ENCODE measurements around the gene NCOA3.

- TF ChIP-seq MXI1 (IDR thresholded peaks at IDR 0.05; ENCODE audit: low read depth, low read length): no peak
- TF ChIP-seq CTCF (IDR thresholded peaks at IDR 0.05): no peak
- no peak for TF ChIP-seq YY1 (IDR thresholded peaks at IDR 0.05; ENCODE audit: low read depth)
- no peak for TF ChIP-seq POLR2AphosphoS5 (IDR thresholded peaks at IDR 0.05; ENCODE audit: low read depth, low read length)
- TF ChIP-seq NFIC (IDR thresholded peaks at IDR 0.05; ENCODE audit: borderline replicate concordance): no peak
- TF ChIP-seq, protein P1, sequence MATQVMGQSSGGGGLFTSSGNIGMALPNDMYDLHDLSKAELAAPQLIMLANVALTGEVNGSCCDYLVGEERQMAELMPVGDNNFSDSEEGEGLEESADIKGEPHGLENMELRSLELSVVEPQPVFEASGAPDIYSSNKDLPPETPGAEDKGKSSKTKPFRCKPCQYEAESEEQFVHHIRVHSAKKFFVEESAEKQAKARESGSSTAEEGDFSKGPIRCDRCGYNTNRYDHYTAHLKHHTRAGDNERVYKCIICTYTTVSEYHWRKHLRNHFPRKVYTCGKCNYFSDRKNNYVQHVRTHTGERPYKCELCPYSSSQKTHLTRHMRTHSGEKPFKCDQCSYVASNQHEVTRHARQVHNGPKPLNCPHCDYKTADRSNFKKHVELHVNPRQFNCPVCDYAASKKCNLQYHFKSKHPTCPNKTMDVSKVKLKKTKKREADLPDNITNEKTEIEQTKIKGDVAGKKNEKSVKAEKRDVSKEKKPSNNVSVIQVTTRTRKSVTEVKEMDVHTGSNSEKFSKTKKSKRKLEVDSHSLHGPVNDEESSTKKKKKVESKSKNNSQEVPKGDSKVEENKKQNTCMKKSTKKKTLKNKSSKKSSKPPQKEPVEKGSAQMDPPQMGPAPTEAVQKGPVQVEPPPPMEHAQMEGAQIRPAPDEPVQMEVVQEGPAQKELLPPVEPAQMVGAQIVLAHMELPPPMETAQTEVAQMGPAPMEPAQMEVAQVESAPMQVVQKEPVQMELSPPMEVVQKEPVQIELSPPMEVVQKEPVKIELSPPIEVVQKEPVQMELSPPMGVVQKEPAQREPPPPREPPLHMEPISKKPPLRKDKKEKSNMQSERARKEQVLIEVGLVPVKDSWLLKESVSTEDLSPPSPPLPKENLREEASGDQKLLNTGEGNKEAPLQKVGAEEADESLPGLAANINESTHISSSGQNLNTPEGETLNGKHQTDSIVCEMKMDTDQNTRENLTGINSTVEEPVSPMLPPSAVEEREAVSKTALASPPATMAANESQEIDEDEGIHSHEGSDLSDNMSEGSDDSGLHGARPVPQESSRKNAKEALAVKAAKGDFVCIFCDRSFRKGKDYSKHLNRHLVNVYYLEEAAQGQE (IDR thresholded peaks at IDR 0.05; ENCODE audit: low read depth, low read length): no peak
- TF ChIP-seq TAF1 (IDR thresholded peaks at IDR 0.05; ENCODE audit: borderline replicate concordance, low read depth, low read length): no peak
- no peak for TF ChIP-seq FOSL2 (IDR thresholded peaks at IDR 0.05; ENCODE audit: borderline replicate concordance, low read depth)
- TF ChIP-seq, protein P2, sequence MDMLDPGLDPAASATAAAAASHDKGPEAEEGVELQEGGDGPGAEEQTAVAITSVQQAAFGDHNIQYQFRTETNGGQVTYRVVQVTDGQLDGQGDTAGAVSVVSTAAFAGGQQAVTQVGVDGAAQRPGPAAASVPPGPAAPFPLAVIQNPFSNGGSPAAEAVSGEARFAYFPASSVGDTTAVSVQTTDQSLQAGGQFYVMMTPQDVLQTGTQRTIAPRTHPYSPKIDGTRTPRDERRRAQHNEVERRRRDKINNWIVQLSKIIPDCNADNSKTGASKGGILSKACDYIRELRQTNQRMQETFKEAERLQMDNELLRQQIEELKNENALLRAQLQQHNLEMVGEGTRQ (IDR thresholded peaks at IDR 0.05; ENCODE audit: borderline replicate concordance, low read depth, low read length): no peak
- no peak for TF ChIP-seq JUND (IDR thresholded peaks at IDR 0.05)
- no peak for TF ChIP-seq PBX3 (IDR thresholded peaks at IDR 0.05)
- no peak for TF ChIP-seq RCOR1 (IDR thresholded peaks at IDR 0.05; ENCODE audit: low read length)
Measured at GRCh38 chr20:47529840-47530239, 28.2 kb downstream of the NCOA3 start.

Measured in SK-N-SH (cell line).